Measurements from ENCODE around the gene OPCML.

GRCh38 chr11:132520199-132520598, 1012.1 kb downstream of the OPCML start:
- TF ChIP-seq CTCF (IDR thresholded peaks at IDR 0.05; ENCODE audit: insufficient read depth, low read length, poor library complexity, severe bottlenecking), result no peak
- TF ChIP-seq EZH2phosphoT487 (conservative IDR thresholded peaks at IDR 0.05; ENCODE audit: low read length), result no peak
